Ramos (cell line): ENCODE results near the gene ACBD4.

Experiments used
- in situ Hi-C: fragments of 300-500 bp; cut with MboI; formaldehyde crosslinking; loops from one replicate; pipeline ENCODE4 v1.14.3; 2022; ENCODE audit warnings: low sequenced_read_pairs; ENCODE audit not compliant: unreplicated experiment

The ACBD4 gene

GRCh38 chr17:45131616-45132319 is 3.7 kb upstream of the ACBD4 start:
- in situ Hi-C loops, result no loop called here

GRCh38 chr17:45132320-45132571 is 3.2 kb upstream of the ACBD4 start, which contains the start of gene PLCD3:
Gene PLCD3 (minus strand): TSS chr17:45132515. CDS start chr17:45132410, 105 bp downstream.
- in situ Hi-C loops, result no loop called here

- in situ Hi-C loops, result no loop called here
Measured at GRCh38 chr17:45132572-45133463, 2.7 kb upstream of the ACBD4 start.

- in situ Hi-C loops, result no loop called here
Measured at GRCh38 chr17:45135978-45136791, 698 bp downstream of the ACBD4 start.

GRCh38 chr17:45136846-45137560 is 1.5 kb downstream of the ACBD4 start:
- in situ Hi-C loops, result no loop called here

- in situ Hi-C loops, result no loop called here
Measured at GRCh38 chr17:45137561-45138305, 2.2 kb downstream of the ACBD4 start.

GRCh38 chr17:45138911-45139532 is 3.5 kb downstream of the ACBD4 start:
- in situ Hi-C loops, result no loop called here

- in situ Hi-C loops, result no loop called here
Measured at GRCh38 chr17:45139533-45139920, 4.0 kb downstream of the ACBD4 start.

GRCh38 chr17:45143094-45143670 is 7.7 kb downstream of the ACBD4 start:
- in situ Hi-C loops, result loop anchor here (10.0 kb wide), 1 partner anchor 52 kb away; no protein-coding TSS in a partner anchor

GRCh38 chr17:45143767-45144198 is 8.3 kb downstream of the ACBD4 start:
- in situ Hi-C loops, result loop anchor here (10.0 kb wide), 1 partner anchor 51 kb away; no protein-coding TSS in a partner anchor

- in situ Hi-C loops, result loop anchor here (10.0 kb wide), 1 partner anchor 50 kb away; no protein-coding TSS in a partner anchor
Measured at GRCh38 chr17:45144199-45145034, 8.9 kb downstream of the ACBD4 start.

- in situ Hi-C loops, result loop anchor here (10.0 kb wide), 1 partner anchor 50 kb away; no protein-coding TSS in a partner anchor
Measured at GRCh38 chr17:45145035-45145389, 9.5 kb downstream of the ACBD4 start.

GRCh38 chr17:45146166-45146565 is 10.7 kb downstream of the ACBD4 start:
- in situ Hi-C loops, result loop anchor here (10.0 kb wide), 1 partner anchor 49 kb away; no protein-coding TSS in a partner anchor

- in situ Hi-C loops, result loop anchor here (10.0 kb wide), 1 partner anchor 48 kb away; no protein-coding TSS in a partner anchor
Measured at GRCh38 chr17:45146592-45146889, 11.1 kb downstream of the ACBD4 start.

- in situ Hi-C loops, result loop anchor here (10.0 kb wide), 1 partner anchor 48 kb away; no protein-coding TSS in a partner anchor
Measured at GRCh38 chr17:45146890-45147580, 11.5 kb downstream of the ACBD4 start.

GRCh38 chr17:45147581-45148182 is 12.2 kb downstream of the ACBD4 start:
- in situ Hi-C loops, result loop anchor here (10.0 kb wide), 1 partner anchor 47 kb away; no protein-coding TSS in a partner anchor
